ENCODE results near the gene PAPPA. TPM values are rescaled to one million over a fixed set of nuclear protein-coding genes. Genes with fewer than 3 reads are reported as not detected.

PAPPA gene
- total and polyA plus RNA-seq, 2 of the 8 experiments (the other 6 are each of a cell fraction or from before 2014, with no cell fraction given): 0.18 to 0.63 TPM

DNA sequence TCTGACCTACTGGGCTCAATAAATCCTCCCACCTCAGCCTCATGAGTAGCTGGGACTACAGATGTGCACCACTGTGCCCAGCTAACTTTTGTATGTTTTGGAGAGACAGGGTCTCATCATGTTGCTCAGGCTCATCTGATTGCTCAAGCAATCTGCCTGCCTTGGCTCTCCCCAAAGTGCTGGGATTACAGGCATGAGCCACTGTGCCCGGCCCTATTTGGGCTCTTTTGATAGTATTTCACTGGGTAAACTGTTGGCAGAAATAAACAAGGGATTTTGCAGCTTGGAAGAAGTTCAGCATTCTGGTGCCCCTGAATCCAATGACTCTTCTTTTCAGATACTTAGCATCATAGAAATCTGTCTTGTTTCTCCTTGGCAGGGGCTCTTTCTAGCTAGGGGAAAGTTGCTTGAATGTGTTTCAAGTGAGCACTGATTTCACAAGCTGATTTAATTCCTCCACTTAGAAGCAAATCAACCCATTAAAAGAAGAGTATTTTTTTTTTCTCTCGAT is 146.8 kb downstream of the PAPPA start:
- H2BK15ac ChIP-seq (ENCODE audit: low read length): no peak overlapping the region
- no peak overlapping the region for H3K4ac ChIP-seq (replicated peaks; ENCODE audit: insufficient read length, low read depth, low read length)
- CTCF ChIA-PET (ENCODE audit: partially characterized antibody): interaction anchor here (1.0 to 1.9 kb wide), 6 partner anchors 14 to 289 kb away, joined by 3 to 8 read pairs (median 3); no protein-coding TSS in a partner anchor

More for the DNA sequence above, 146.8 kb downstream of the PAPPA start:
- H3K56ac ChIP-seq (replicated peaks; ENCODE audit: insufficient read length, low read depth, low read length): no peak overlapping the region
- H4K8ac ChIP-seq (ENCODE audit: extremely low read depth, insufficient read depth, low read length): no peak overlapping the region
- H3K4me2 ChIP-seq (ENCODE audit: insufficient read depth in 1 of 2, low read depth in 2 of 2, low read length in 2 of 2): no peak overlapping the region
- H2BK5ac ChIP-seq (ENCODE audit: low read depth, low read length): no peak overlapping the region
- no peak overlapping the region for H3K18ac ChIP-seq (ENCODE audit: extremely low read depth, low read length)
- H2BK12ac ChIP-seq (ENCODE audit: low read depth, low read length): no peak overlapping the region
- no peak overlapping the region for H4K91ac ChIP-seq (replicated peaks; ENCODE audit: insufficient read length, low read length)
- 86% methylated on average over 2 of the region's 2 CpGs; no CpG with 5 or more reads in 1 of the 2 experiments for WGBS, 2 experiments (ENCODE audit: extremely low coverage in 1 of 2, insufficient coverage in 1 of 2, insufficient read length in 1 of 2, insufficient replicate concordance in 2 of 2, low coverage in 1 of 2, low lambda C conversion rate in 2 of 2, missing lambda C conversion rate in 1 of 2)
- no peak overlapping the region for H2BK120ac ChIP-seq (replicated peaks; ENCODE audit: low read depth, low read length)
- H3K9ac ChIP-seq (replicated peaks in 1 of 4; ENCODE audit: extremely low read depth in 1 of 4, low read depth in 3 of 4, low read length in 3 of 4): no peak overlapping the region
- H3K79me2 ChIP-seq (ENCODE audit: control insufficient read depth in 1 of 2, insufficient read depth in 2 of 2, low read length in 2 of 2): no peaks in the 10 kb centered on the region
- no peak overlapping the region for H3K27ac ChIP-seq (ENCODE audit: low read depth, low read length)
- H3K27me3 ChIP-seq (replicated peaks in 1 of 4; ENCODE audit: control insufficient read depth in 3 of 4, extremely low read depth in 1 of 4, insufficient read depth in 3 of 4, low read length in 3 of 4): no peaks in the 10 kb centered on the region; a peak in 1 of 7 replicates
- H2BK20ac ChIP-seq (ENCODE audit: low read length): no peak overlapping the region
- H4K20me1 ChIP-seq (replicated peaks in 1 of 2; ENCODE audit: control insufficient read depth in 1 of 2, insufficient read depth in 2 of 2, low read length in 2 of 2): no peaks in the 10 kb centered on the region
- peaks cover 0 to 12% (median 10%) of the 10 kb centered on the region in 4 experiments; a peak in 5 of 7 replicates for H3K4me1 ChIP-seq (replicated peaks in 1 of 4; ENCODE audit: control insufficient read depth in 3 of 4, insufficient read depth in 4 of 4, low read length in 3 of 4)
- H3K23ac ChIP-seq (ENCODE audit: insufficient read length): no peak overlapping the region
- no peaks in the 10 kb centered on the region for H3K9me3 ChIP-seq (ENCODE audit: insufficient read depth in 2 of 2, low read depth in 1 of 2, low read length in 1 of 2)
- H2AK5ac ChIP-seq (ENCODE audit: low read depth, low read length): no peak overlapping the region
- no peak overlapping the region for H4K5ac ChIP-seq (ENCODE audit: insufficient read length, low read depth, low read length)
- no peaks in the 10 kb centered on the region for H3K36me3 ChIP-seq (ENCODE audit: control insufficient read depth in 2 of 4, insufficient read depth in 4 of 4, low read length in 3 of 4)
- FAIRE-seq (no peak), DNase-seq (ENCODE audit: low read depth in 1 of 2, low spot score in 2 of 2) (no peak)
- no peak overlapping the region for H2AFZ ChIP-seq (ENCODE audit: low read length)
- no peak overlapping the region for H3K14ac ChIP-seq (ENCODE audit: insufficient read length)
- no peak for TF ChIP-seq TCF12 (IDR thresholded peaks at IDR 0.05; ENCODE audit: low read depth, low read length)
- TF ChIP-seq RXRA (IDR thresholded peaks at IDR 0.05; ENCODE audit: insufficient read depth, low read depth, low read length): no peak
- POLR2A ChIA-PET (ENCODE audit: partially characterized antibody): interaction anchor here (0.6 kb wide), 1 partner anchor 170 kb away, joined by 3 read pairs; no protein-coding TSS in a partner anchor
- H3K79me1 ChIP-seq (ENCODE audit: low read depth, low read length): no peaks in the 10 kb centered on the region
- no peaks in the 10 kb centered on the region for H3K23me2 ChIP-seq (ENCODE audit: low read depth, low read length)
- H3K4me3 ChIP-seq (ENCODE audit: extremely low read depth in 1 of 4, insufficient read depth in 2 of 4, low read depth in 3 of 4, low read length in 4 of 4): no peak overlapping the region

Data from H1 (cell line).